A549 (cell line): ENCODE results near the gene TMEM8B. TPM values are rescaled to one million over a fixed set of nuclear protein-coding genes. Genes with fewer than 3 reads are reported as not detected.
A peak's percentile ranks its signal among the peaks of the same experiment; 100 is the strongest.

ENCODE experiments used
- ATAC-seq, 2 experiments: fragments of 200-7000 bp in 1 of 2; fragments of >200 bp in 1 of 2; cut with Nextera tagmentation in 1 of 2; cut with Tn5 transposase in 1 of 2; 3 replicates each; pipeline versions ENCODE4 v1.8.0 to v1.9.1; 2018 to 2020; ENCODE audit warnings: mild to moderate bottlenecking in 1 of 2, moderate library complexity in 1 of 2
- CTCF ChIA-PET: fragments of 300-600 bp; sonication (Branson Sonifier 250); formaldehyde crosslinking; extraction: SDS; loops from one replicate; lab custom pipeline; 2021; ENCODE audit warnings: antibody characterized with exemption, inconsistent platforms; lab: Yijun Ruan, JAX
- POLR2A ChIA-PET: fragments of 350-600 bp; formaldehyde crosslinking; extraction: SDS; loops from one replicate; lab custom pipeline; 2021; ENCODE audit warnings: antibody characterized with exemption, inconsistent platforms; lab: Yijun Ruan, JAX
- DNase-seq, 2 experiments: peaks; one replicate each; pipeline versions ENCODE4 v3.0.0 to v3.0.0-alpha.2; 2011 to 2016; ENCODE audit warnings: low read depth in 1 of 2, low spot score in 1 of 2
- FAIRE-seq: peaks from 2 replicates; lab custom pipeline; 2011; peaks lifted over from hg19 to GRCh38; lab: Jason Lieb, UNC
- H3K27ac ChIP-seq, 2 experiments: fragments of >200 bp; sonication (Bioruptor Twin); formaldehyde crosslinking; 3 replicates each; pipeline ENCODE4 v1.5.1; 2016 to 2017
- H3K4me1 ChIP-seq: fragments of >200 bp; sonication (Bioruptor Twin); formaldehyde crosslinking; 3 replicates; pipeline ENCODE4 v1.6.1; 2016
- H3K4me2 ChIP-seq: fragments of >200 bp; sonication (Bioruptor Twin); formaldehyde crosslinking; 3 replicates; pipeline ENCODE4 v1.6.1; 2016
- H3K4me3 ChIP-seq: fragments of >200 bp; sonication (Bioruptor Twin); formaldehyde crosslinking; 3 replicates; pipeline ENCODE4 v1.5.1; 2016
- H3K9me3 ChIP-seq: fragments of >200 bp; sonication (Bioruptor Twin); formaldehyde crosslinking; 3 replicates; pipeline ENCODE4 v1.6.1; 2016
- CEBPB ChIP-seq, 2 experiments: fragments of >200 bp in 1 of 2; sonication (Bioruptor Twin) in 1 of 2; formaldehyde crosslinking in 1 of 2; IDR thresholded peaks; 2 replicates each; pipeline ENCODE4 v1.6.1; 2012 to 2016
- CHD4 ChIP-seq: fragments of 200-600 bp; sonication (generic); IDR thresholded peaks from 2 replicates; pipeline ENCODE4 v1.6.1; 2016; ENCODE audit warnings: antibody characterized with exemption, mild to moderate bottlenecking, borderline replicate concordance
- CTCF ChIP-seq: fragments of >200 bp; sonication (Bioruptor Twin); formaldehyde crosslinking; IDR thresholded peaks from 3 replicates; pipeline ENCODE4 v1.5.1; 2016
- EHMT2 ChIP-seq: fragments of 200-600 bp; sonication (generic); IDR thresholded peaks from 2 replicates; pipeline ENCODE4 v1.6.1; 2016; ENCODE audit warnings: antibody characterized with exemption, low read depth, mild to moderate bottlenecking, moderate library complexity
- FOSB ChIP-seq: fragments of 250-450 bp; sonication (Bioruptor Pico); IDR thresholded peaks from 2 replicates; pipeline ENCODE4 v1.5.0; 2020; ENCODE audit warnings: mild to moderate bottlenecking, moderate library complexity
- GATA3 ChIP-seq: IDR thresholded peaks from 2 replicates; pipeline ENCODE4 v1.6.1; 2012; ENCODE audit warnings: borderline replicate concordance
- HOXA7 ChIP-seq: fragments of 250-450 bp; sonication (Bioruptor Pico); IDR thresholded peaks from 2 replicates; pipeline ENCODE4 v1.5.0; 2020; ENCODE audit warnings: mild to moderate bottlenecking, moderate library complexity
- HOXB5 ChIP-seq: fragments of 250-450 bp; sonication (Bioruptor Pico); IDR thresholded peaks from 2 replicates; pipeline ENCODE4 v1.5.0; 2020; ENCODE audit warnings: mild to moderate bottlenecking, moderate library complexity
- JUN ChIP-seq, 2 experiments: fragments of >200 bp; sonication (Bioruptor Twin); formaldehyde crosslinking; IDR thresholded peaks; 2 replicates in 1 of 2; 3 replicates in 1 of 2; pipeline ENCODE4 v1.6.1; 2016 to 2017
- PHF8 ChIP-seq: fragments of 200-600 bp; sonication (generic); IDR thresholded peaks from 2 replicates; pipeline ENCODE4 v1.6.1; 2016; ENCODE audit warnings: low read depth, mild to moderate bottlenecking, antibody characterized with exemption, moderate library complexity, borderline replicate concordance
- POLR2A ChIP-seq: IDR thresholded peaks from 2 replicates; pipeline ENCODE4 v1.6.1; 2012; ENCODE audit warnings: mild to moderate bottlenecking, low read length
- RAD21 ChIP-seq, 2 experiments: fragments of >200 bp in 1 of 2; sonication (Bioruptor Twin) in 1 of 2; formaldehyde crosslinking in 1 of 2; IDR thresholded peaks in 1 of 2; conservative IDR thresholded peaks in 1 of 2; 2 replicates in 1 of 2; 3 replicates in 1 of 2; pipeline ENCODE4 v1.6.1; 2012 to 2018; ENCODE audit warnings: inconsistent platforms in 1 of 2
- SREBF2 ChIP-seq: fragments of 450-650 bp; IDR thresholded peaks from 2 replicates; pipeline ENCODE4 v1.6.1; 2014; ENCODE audit warnings: mild to moderate bottlenecking, moderate library complexity
- ZSCAN20 ChIP-seq: fragments of 250-450 bp; sonication (Bioruptor Pico); IDR thresholded peaks from 2 replicates; pipeline ENCODE4 v1.8.0; 2022; ENCODE audit warnings: mild to moderate bottlenecking, moderate library complexity
- WGBS: methylation state at CpG from one replicate; pipeline ENCODE4 v1.1.6; 2017; ENCODE audit errors: missing lambda C conversion rate; 5-methylcytosine and 5-hydroxymethylcytosine counted together
- polyA plus RNA-seq, 4 experiments: library from polyadenylated mRNA; depleted of rRNA in 3 of 4; stranded (reverse); fragments of >200 nt; fragmentation: RNase III in 1 of 4; extraction: RNeasy Plus Mini Kit Qiagen cat#74134 plus additional on column Dnase treatment in 1 of 4; gene quantifications; 2 replicates in 3 of 4; 3 replicates in 1 of 4; pipeline ENCODE4 v1.2.3, GENCODE V29; 2011 to 2017
- TF ChIP-seq, protein P1 (sequence below): IDR thresholded peaks from 2 replicates; pipeline ENCODE4 v1.6.1; 2012; ENCODE audit warnings: low read depth, borderline replicate concordance
- TF ChIP-seq, protein P2 (sequence below): fragments of 250-450 bp; sonication (Bioruptor Pico); IDR thresholded peaks from 2 replicates; pipeline ENCODE4 v1.5.0; 2020; ENCODE audit warnings: low read depth, mild to moderate bottlenecking, moderate library complexity
- TF ChIP-seq, protein P3 (sequence below): fragments of >200 bp; sonication (Bioruptor Twin); formaldehyde crosslinking; IDR thresholded peaks from 3 replicates; pipeline ENCODE4 v1.6.1; 2016
- TF ChIP-seq, protein P4 (sequence below): IDR thresholded peaks from 2 replicates; pipeline ENCODE4 v1.6.1; 2012

Gene TMEM8B
- polyA plus RNA-seq, 2 of the 4 experiments (the other 2 are of a cell fraction), result 1.8 to 2.2 TPM

DNA sequence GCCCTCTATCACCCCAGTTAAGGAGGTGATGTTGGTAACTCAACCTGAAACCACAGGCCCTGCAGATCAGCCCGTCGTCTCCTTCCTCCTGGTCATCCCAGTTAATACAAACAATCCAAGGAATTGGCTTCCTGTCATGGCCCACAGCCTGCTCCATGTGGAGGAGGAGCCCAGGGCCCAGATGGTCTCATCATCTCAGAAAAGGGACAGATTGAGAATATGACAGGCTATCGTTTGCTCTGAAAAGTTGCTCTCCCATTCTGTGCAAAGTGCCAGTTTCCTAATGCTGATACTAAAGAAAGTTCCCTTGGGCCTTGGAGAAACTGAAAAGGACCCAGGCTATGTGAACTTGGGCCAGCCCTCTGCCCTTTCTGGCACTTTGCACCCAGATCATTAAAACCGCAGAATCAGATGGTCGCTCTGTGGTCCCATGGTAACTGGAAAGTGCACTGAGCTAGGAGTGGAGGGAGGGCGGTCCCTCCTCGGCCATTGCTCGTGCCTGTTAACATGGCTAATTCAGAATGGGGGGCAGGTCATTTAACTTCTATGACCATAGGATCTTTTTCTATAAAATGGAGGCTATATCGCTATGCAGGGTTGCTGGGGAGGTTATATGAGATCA, 79.6 kb downstream of the TMEM8B start:
- Histone ChIP-seq H3K4me1 (peaks cover 56% of the 10 kb centered on the region), H3K27ac (peak overlapping the region; percentile 93 to 99), H3K4me2 (peak overlapping the region; percentile 68), H3K9me3 (no peaks in the 10 kb centered on the region), H3K4me3 (peak overlapping the region; percentile 12; the same call in 1 of the 3 replicates)
- FAIRE-seq (no peak), ATAC-seq (no peak), DNase-seq (no peak)
- ChIA-PET POLR2A (no interaction called here), CTCF (interaction anchor here (1.0 to 13.7 kb wide), 8 partner anchors 10 to 325 kb away, joined by 3 to 243 read pairs (median 12); no protein-coding TSS in a partner anchor)
- TF ChIP-seq, protein P1, sequence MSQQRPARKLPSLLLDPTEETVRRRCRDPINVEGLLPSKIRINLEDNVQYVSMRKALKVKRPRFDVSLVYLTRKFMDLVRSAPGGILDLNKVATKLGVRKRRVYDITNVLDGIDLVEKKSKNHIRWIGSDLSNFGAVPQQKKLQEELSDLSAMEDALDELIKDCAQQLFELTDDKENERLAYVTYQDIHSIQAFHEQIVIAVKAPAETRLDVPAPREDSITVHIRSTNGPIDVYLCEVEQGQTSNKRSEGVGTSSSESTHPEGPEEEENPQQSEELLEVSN, result no peak
- TF ChIP-seq GATA3 (no peak), SREBF2 (no peak), ZSCAN20 (CRISPR knock-in tag) (no peak), PHF8 (no peak), HOXB5 (CRISPR knock-in tag) (no peak), RAD21 (conservative IDR thresholded peaks at IDR 0.05 in 1 of 2, IDR thresholded peaks at IDR 0.05 in 1 of 2) (no peak), POLR2A (no peak), CTCF (no peak), FOSB (CRISPR knock-in tag) (no peak)
- TF ChIP-seq, protein P2, sequence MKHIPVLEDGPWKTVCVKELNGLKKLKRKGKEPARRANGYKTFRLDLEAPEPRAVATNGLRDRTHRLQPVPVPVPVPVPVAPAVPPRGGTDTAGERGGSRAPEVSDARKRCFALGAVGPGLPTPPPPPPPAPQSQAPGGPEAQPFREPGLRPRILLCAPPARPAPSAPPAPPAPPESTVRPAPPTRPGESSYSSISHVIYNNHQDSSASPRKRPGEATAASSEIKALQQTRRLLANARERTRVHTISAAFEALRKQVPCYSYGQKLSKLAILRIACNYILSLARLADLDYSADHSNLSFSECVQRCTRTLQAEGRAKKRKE (CRISPR knock-in tag), result no peak
- whole genome bisulfite sequencing, result 73% methylated on average over 9 of the region's 9 CpGs

- ChIA-PET CTCF (interaction anchor here (0.6 to 13.7 kb wide), 10 partner anchors 11 to 326 kb away, joined by 3 to 243 read pairs (median 4); partner anchors contain the start of gene TMEM8B), POLR2A (no interaction called here)
- FAIRE-seq, result no peak
- H3K27ac ChIP-seq, result peak within 1 kb of the TSS; percentile 93 to 99
- H3K4me1 ChIP-seq, result peaks cover 56% of the 10 kb centered on the region
- TF ChIP-seq, protein P3, sequence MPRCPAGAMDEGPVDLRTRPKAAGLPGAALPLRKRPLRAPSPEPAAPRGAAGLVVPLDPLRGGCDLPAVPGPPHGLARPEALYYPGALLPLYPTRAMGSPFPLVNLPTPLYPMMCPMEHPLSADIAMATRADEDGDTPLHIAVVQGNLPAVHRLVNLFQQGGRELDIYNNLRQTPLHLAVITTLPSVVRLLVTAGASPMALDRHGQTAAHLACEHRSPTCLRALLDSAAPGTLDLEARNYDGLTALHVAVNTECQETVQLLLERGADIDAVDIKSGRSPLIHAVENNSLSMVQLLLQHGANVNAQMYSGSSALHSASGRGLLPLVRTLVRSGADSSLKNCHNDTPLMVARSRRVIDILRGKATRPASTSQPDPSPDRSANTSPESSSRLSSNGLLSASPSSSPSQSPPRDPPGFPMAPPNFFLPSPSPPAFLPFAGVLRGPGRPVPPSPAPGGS, result no peak
- TF ChIP-seq, protein P4, sequence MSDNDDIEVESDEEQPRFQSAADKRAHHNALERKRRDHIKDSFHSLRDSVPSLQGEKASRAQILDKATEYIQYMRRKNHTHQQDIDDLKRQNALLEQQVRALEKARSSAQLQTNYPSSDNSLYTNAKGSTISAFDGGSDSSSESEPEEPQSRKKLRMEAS, result no peak
- TF ChIP-seq JUN (IDR thresholded peaks at IDR 0.05) (no peak), CEBPB (IDR thresholded peaks at IDR 0.05) (no peak), HOXA7 (no peak), PHF8 (no peak), CHD4 (no peak), EHMT2 (no peak)
- TF ChIP-seq, protein P1, result no peak
- peak within 1 kb of the TSS; percentile 12; the same call in 1 of the 3 replicates for H3K4me3 ChIP-seq
- DNase-seq, result no peak
- no peak for ATAC-seq
- H3K4me2 ChIP-seq, result peak within 1 kb of the TSS; percentile 68
- WGBS, result 84% methylated on average over 11 of the region's 11 CpGs
- no peaks in the 10 kb centered on the region for H3K9me3 ChIP-seq
Measured at GRCh38 chr9:35909274-35909673, 80.2 kb downstream of the TMEM8B start, which contains the start of gene SPAAR. Gene SPAAR, plus strand, starts transcription at chr9:35909490. Its CDS starts 974 bp downstream, at chr9:35910464.
